ENCODE results near the gene CWC15.
"Not testable (repeated sequence)": the region's sequence is repeated elsewhere in the genome, so short reads cannot be mapped to it uniquely, and the experiment has no call there.

CWC15 gene

GRCh38 chr11:94973099-94973968 is at the start of gene CWC15, which contains the start of gene KDM4D:
Gene CWC15 (minus strand): TSS chr11:94973556. CDS start chr11:94972185, 1,371 bp downstream.
Gene KDM4D (plus strand): TSS chr11:94973709. CDS start chr11:94997373, 23,664 bp downstream.
- peak; percentile 98 for DNase-seq (ENCODE audit: low spot score)

GRCh38 chr11:95021468-95021867 is 48.1 kb upstream of the CWC15 start:
- not testable (repeated sequence) for DNase-seq (ENCODE audit: low spot score)

GRCh38 chr11:95016139-95016538 is 42.8 kb upstream of the CWC15 start:
- DNase-seq (ENCODE audit: low spot score): no peak

GRCh38 chr11:95014184-95014821 is 40.9 kb upstream of the CWC15 start:
- DNase-seq (ENCODE audit: low spot score): no peak

GRCh38 chr11:95011376-95011775 is 38.0 kb upstream of the CWC15 start:
- no peak for DNase-seq (ENCODE audit: low spot score)

- no peak for DNase-seq (ENCODE audit: low spot score)
These were observed 32.3 kb upstream of the CWC15 start for GRCh38 chr11:95005642-95006041.

GRCh38 chr11:95003716-95004115 is 30.4 kb upstream of the CWC15 start:
- DNase-seq (ENCODE audit: low spot score): no peak

GRCh38 chr11:94998285-94998684 is 24.9 kb upstream of the CWC15 start:
- no peak for DNase-seq (ENCODE audit: low spot score)

GRCh38 chr11:94997437-94997836 is 24.1 kb upstream of the CWC15 start:
- DNase-seq (ENCODE audit: low spot score): no peak

GRCh38 chr11:94993400-94993943 is 20.1 kb upstream of the CWC15 start:
- DNase-seq (ENCODE audit: low spot score): no peak

GRCh38 chr11:94988748-94989147 is 15.4 kb upstream of the CWC15 start:
- DNase-seq (ENCODE audit: low spot score): no peak

- DNase-seq (ENCODE audit: low spot score): no peak
These were observed 14.0 kb upstream of the CWC15 start for GRCh38 chr11:94987378-94987777.

- no peak for DNase-seq (ENCODE audit: low spot score)
These were observed 2.2 kb upstream of the CWC15 start for GRCh38 chr11:94975599-94975998.

GRCh38 chr11:94974178-94974577 is 822 bp upstream of the CWC15 start:
- DNase-seq (ENCODE audit: low spot score): no peak

GRCh38 chr11:94972700-94973098 is 657 bp downstream of the CWC15 start:
- no peak for DNase-seq (ENCODE audit: low spot score)

- DNase-seq (ENCODE audit: low spot score): peak; percentile 73
These were observed 4.9 kb downstream of the CWC15 start for GRCh38 chr11:94968334-94968958.

GRCh38 chr11:94964934-94965333 is 8.4 kb downstream of the CWC15 start:
- DNase-seq (ENCODE audit: low spot score): no peak

- no peak for DNase-seq (ENCODE audit: low spot score)
These were observed 12.1 kb downstream of the CWC15 start for GRCh38 chr11:94961255-94961654.

GRCh38 chr11:94960488-94960887 is 12.9 kb downstream of the CWC15 start:
- no peak for DNase-seq (ENCODE audit: low spot score)

- DNase-seq (ENCODE audit: low spot score): no peak
These were observed 14.2 kb downstream of the CWC15 start for GRCh38 chr11:94959179-94959578.

GRCh38 chr11:94958121-94958696 is 15.1 kb downstream of the CWC15 start:
- DNase-seq (ENCODE audit: low spot score): peak; percentile 62

- no peak for DNase-seq (ENCODE audit: low spot score)
These were observed 16.4 kb downstream of the CWC15 start for GRCh38 chr11:94956963-94957362.
